H1 (cell line): ENCODE results near the gene LIN28B. TPM values are rescaled to one million over a fixed set of nuclear protein-coding genes. Genes with fewer than 3 reads are reported as not detected.

Experiments
- CTCF ChIA-PET: fragments of 300-600 bp; sonication (Branson Sonifier 250); formaldehyde crosslinking; loops from one replicate; lab custom pipeline; 2021; ENCODE audit not compliant: partially characterized antibody; lab: Charles Lee
- POLR2A ChIA-PET: fragments of 300-600 bp; sonication (Branson Sonifier 250); formaldehyde crosslinking; loops from one replicate; lab custom pipeline; 2021; ENCODE audit warnings: inconsistent platforms; ENCODE audit not compliant: partially characterized antibody; lab: Charles Lee
- DNase-seq, 2 experiments: peaks; one replicate each; pipeline versions ENCODE4 v3.0.0 to v3.0.0-alpha.2; 2010 to 2022; ENCODE audit warnings: low spot score in 2 of 2, low read depth in 1 of 2, mixed read lengths in 1 of 2
- FAIRE-seq: peaks from 2 replicates; lab custom pipeline; 2011; peaks lifted over from hg19 to GRCh38; lab: Jason Lieb, UNC
- H2AFZ ChIP-seq: 2 replicates; pipeline ENCODE4 v1.8.1; 2012; ENCODE audit warnings: low read length, inconsistent platforms
- H2AK5ac ChIP-seq: 2 replicates; pipeline ENCODE4 v1.6.1; 2013; ENCODE audit warnings: low read depth, low read length
- H2BK120ac ChIP-seq: replicated peaks from 2 replicates; pipeline ENCODE3; 2013; ENCODE audit warnings: low read depth, low read length, inconsistent platforms
- H2BK12ac ChIP-seq: 2 replicates; pipeline ENCODE4 v1.6.1; 2013; ENCODE audit warnings: low read depth, low read length
- H2BK15ac ChIP-seq: 2 replicates; pipeline ENCODE4 v1.6.1; 2013; ENCODE audit warnings: low read length
- H2BK20ac ChIP-seq: 2 replicates; pipeline ENCODE4 v1.6.1; 2013; ENCODE audit warnings: low read length
- H2BK5ac ChIP-seq: 2 replicates; pipeline ENCODE4 v1.6.1; 2013; ENCODE audit warnings: low read depth, low read length
- H3K14ac ChIP-seq: 2 replicates; pipeline ENCODE4 v1.6.1; 2013; ENCODE audit warnings: inconsistent platforms; ENCODE audit not compliant: insufficient read length
- H3K18ac ChIP-seq: 2 replicates; pipeline ENCODE4 v1.6.1; 2013; ENCODE audit warnings: low read length; ENCODE audit errors: extremely low read depth
- H3K23ac ChIP-seq: 2 replicates; pipeline ENCODE4 v1.6.1; 2013; ENCODE audit warnings: inconsistent platforms; ENCODE audit not compliant: insufficient read length
- H3K23me2 ChIP-seq: 2 replicates; pipeline ENCODE4 v1.6.1; 2013; ENCODE audit warnings: low read depth, low read length
- H3K27ac ChIP-seq: 2 replicates; pipeline ENCODE4 v1.6.1; 2011; ENCODE audit warnings: low read depth, low read length, inconsistent platforms
- H3K27me3 ChIP-seq, 4 experiments: replicated peaks in 1 of 4; 1 replicate in 1 of 4; 2 replicates in 3 of 4; pipeline versions ENCODE4 v1.6.1 to v1.8.1; 2011 to 2013; ENCODE audit warnings: low read length in 3 of 4, mild to moderate bottlenecking in 3 of 4, inconsistent platforms in 2 of 4, mixed read lengths in 2 of 4, moderate library complexity in 1 of 4; ENCODE audit not compliant: control insufficient read depth in 3 of 4, insufficient read depth in 3 of 4; ENCODE audit errors: extremely low read depth in 1 of 4
- H3K36me3 ChIP-seq, 4 experiments: 2 replicates each; pipeline versions ENCODE4 v1.6.1 to v1.8.1; 2011 to 2013; ENCODE audit warnings: mild to moderate bottlenecking in 4 of 4, low read length in 3 of 4, moderate library complexity in 2 of 4, control low read depth in 1 of 4, inconsistent platforms in 1 of 4; ENCODE audit not compliant: insufficient read depth in 4 of 4, control insufficient read depth in 2 of 4
- H3K4ac ChIP-seq: replicated peaks from 2 replicates; pipeline ENCODE3; 2013; ENCODE audit warnings: low read length, low read depth, mixed read lengths, inconsistent platforms; ENCODE audit not compliant: insufficient read length
- H3K4me1 ChIP-seq, 4 experiments: replicated peaks in 1 of 4; 1 replicate in 1 of 4; 2 replicates in 3 of 4; pipeline versions ENCODE4 v1.6.1 to v1.8.1; 2011 to 2013; ENCODE audit warnings: low read length in 3 of 4, inconsistent platforms in 2 of 4, mixed read lengths in 1 of 4; ENCODE audit not compliant: insufficient read depth in 4 of 4, control insufficient read depth in 3 of 4
- H3K4me2 ChIP-seq, 2 experiments: 2 replicates each; pipeline versions ENCODE4 v1.6.1 to v1.8.1; 2011 to 2013; ENCODE audit warnings: low read depth in 2 of 2, low read length in 2 of 2, control low read depth in 1 of 2, inconsistent platforms in 1 of 2, mild to moderate bottlenecking in 1 of 2; ENCODE audit not compliant: insufficient read depth in 1 of 2
- H3K4me3 ChIP-seq, 4 experiments: fragments of 200-600, 300-600 bp in 1 of 4; sonication (generic), shearing (Covaris generic), sonication (Bioruptor Twin) in 1 of 4; 2 replicates each; pipeline versions ENCODE4 v1.5.1 to v1.8.1; 2011 to 2016; ENCODE audit warnings: low read length in 4 of 4, low read depth in 3 of 4, control low read depth in 2 of 4, inconsistent platforms in 2 of 4, mild to moderate bottlenecking in 2 of 4, mixed read lengths in 1 of 4, moderate library complexity in 1 of 4; ENCODE audit not compliant: insufficient read depth in 2 of 4; ENCODE audit errors: extremely low read depth in 1 of 4
- H3K56ac ChIP-seq: replicated peaks from 2 replicates; pipeline ENCODE3; 2013; ENCODE audit warnings: low read depth, mild to moderate bottlenecking, mixed read lengths, low read length, inconsistent platforms; ENCODE audit not compliant: insufficient read length
- H3K79me1 ChIP-seq: 2 replicates; pipeline ENCODE4 v1.6.1; 2013; ENCODE audit warnings: low read depth, low read length, control low read depth
- H3K79me2 ChIP-seq, 2 experiments: 2 replicates each; pipeline versions ENCODE4 v1.6.1 to v1.8.1; 2012 to 2013; ENCODE audit warnings: low read length in 2 of 2, mild to moderate bottlenecking in 2 of 2, inconsistent platforms in 1 of 2; ENCODE audit not compliant: insufficient read depth in 2 of 2, control insufficient read depth in 1 of 2
- H3K9ac ChIP-seq, 4 experiments: replicated peaks in 1 of 4; 1 replicate in 1 of 4; 2 replicates in 3 of 4; pipeline versions ENCODE4 v1.6.1 to v1.8.1; 2011 to 2013; ENCODE audit warnings: low read depth in 3 of 4, low read length in 3 of 4, control low read depth in 2 of 4, mild to moderate bottlenecking in 2 of 4, moderate library complexity in 2 of 4, inconsistent platforms in 1 of 4; ENCODE audit errors: extremely low read depth in 1 of 4
- H3K9me3 ChIP-seq, 2 experiments: 2 replicates each; pipeline versions ENCODE4 v1.6.1 to v1.8.1; 2012 to 2013; ENCODE audit warnings: mild to moderate bottlenecking in 2 of 2, moderate library complexity in 2 of 2, control low read depth in 1 of 2, inconsistent platforms in 1 of 2, low read depth in 1 of 2, low read length in 1 of 2, mixed read lengths in 1 of 2; ENCODE audit not compliant: insufficient read depth in 2 of 2
- H4K20me1 ChIP-seq, 2 experiments: replicated peaks in 1 of 2; 2 replicates each; pipeline versions ENCODE3 to v1.8.1; 2011 to 2013; ENCODE audit warnings: inconsistent platforms in 2 of 2, low read length in 2 of 2, mild to moderate bottlenecking in 1 of 2; ENCODE audit not compliant: insufficient read depth in 2 of 2, control insufficient read depth in 1 of 2
- H4K5ac ChIP-seq: 2 replicates; pipeline ENCODE4 v1.6.1; 2013; ENCODE audit warnings: low read length, low read depth, mixed read lengths, inconsistent platforms; ENCODE audit not compliant: insufficient read length
- H4K8ac ChIP-seq: 2 replicates; pipeline ENCODE4 v1.8.0; 2013; ENCODE audit warnings: mild to moderate bottlenecking, moderate library complexity, low read length, inconsistent platforms; ENCODE audit not compliant: insufficient read depth; ENCODE audit errors: extremely low read depth
- H4K91ac ChIP-seq: replicated peaks from 2 replicates; pipeline ENCODE3; 2013; ENCODE audit warnings: low read length, mixed read lengths, inconsistent platforms; ENCODE audit not compliant: insufficient read length
- BCL11A ChIP-seq, 2 experiments: IDR thresholded peaks; one replicate each; pipeline ENCODE4 v1.6.1; 2011; ENCODE audit warnings: low read depth in 2 of 2, low read length in 2 of 2, mild to moderate bottlenecking in 2 of 2
- CBX8 ChIP-seq: fragments of 300-800, 300-1000 bp; sonication (generic); IDR thresholded peaks from 2 replicates; pipeline ENCODE4 v1.7.1; 2016; ENCODE audit warnings: low read depth, low read length, borderline replicate concordance
- CHD1 ChIP-seq: IDR thresholded peaks from 2 replicates; pipeline ENCODE4 v1.6.1; 2012; ENCODE audit warnings: low read depth, low read length, improper control_type of control experiment
- GABPA ChIP-seq: IDR thresholded peaks from 2 replicates; pipeline ENCODE4 v1.6.1; 2011; ENCODE audit warnings: mild to moderate bottlenecking, low read length, moderate library complexity, borderline replicate concordance; ENCODE audit not compliant: insufficient read depth
- RNF2 ChIP-seq: fragments of 200-900, 300-1000 bp; sonication (generic); IDR thresholded peaks from 2 replicates; pipeline ENCODE4 v1.7.1; 2016; ENCODE audit warnings: borderline replicate concordance, low read depth, mild to moderate bottlenecking, antibody characterized with exemption, low read length; ENCODE audit not compliant: poor library complexity, severe bottlenecking; ENCODE audit errors: missing control alignments
- SIRT6 ChIP-seq: IDR thresholded peaks from one replicate; pipeline ENCODE4 v1.7.1; 2012; ENCODE audit warnings: low read length, inconsistent platforms
- SP2 ChIP-seq: IDR thresholded peaks from 2 replicates; pipeline ENCODE4 v1.6.1; 2012; ENCODE audit warnings: mild to moderate bottlenecking, low read length, inconsistent platforms
- whole genome bisulfite sequencing, 2 experiments: shearing (Covaris generic) in 1 of 2; methylation state at CpG; one replicate each; pipeline versions ENCODE4 v1.1.6 to v1.1.7; 2013 to 2015; ENCODE audit warnings: low lambda C conversion rate in 2 of 2, mixed read lengths in 2 of 2, inconsistent platforms in 1 of 2, low coverage in 1 of 2, missing lambda C conversion rate in 1 of 2; ENCODE audit not compliant: insufficient replicate concordance in 2 of 2, insufficient coverage in 1 of 2, insufficient read length in 1 of 2; ENCODE audit errors: extremely low coverage in 1 of 2, missing lambda C conversion rate in 1 of 2; 5-methylcytosine and 5-hydroxymethylcytosine counted together
- polyA plus RNA-seq, 7 experiments: library from polyadenylated mRNA; depleted of rRNA in 3 of 7; stranded (reverse) in 5 of 7; unstranded in 2 of 7; fragments of >200 nt in 5 of 7; fragments of 200-250 nt in 2 of 7; gene quantifications; 1 replicate in 5 of 7; 2 replicates in 1 of 7; 4 replicates in 1 of 7; pipeline versions ENCODE4 v1.2.1 to v1.2.3, GENCODE V29; 2011 to 2013; ENCODE audit warnings: missing spikeins in 2 of 7, mixed read lengths in 2 of 7
- total RNA-seq: library from RNA; stranded (reverse); fragmentation: NEBNext Ultra II Directional; extraction: Animal tissue kit (Norgen Biotek cat#: 25700); gene quantifications from 2 replicates; pipeline ENCODE4 v1.2.1, GENCODE V29; 2021
- TF ChIP-seq, protein P1 (sequence below): IDR thresholded peaks from 2 replicates; pipeline ENCODE4 v1.6.1; 2012; ENCODE audit warnings: inconsistent platforms

LIN28B gene
- total and polyA plus RNA-seq, 2 of the 8 experiments (the other 6 are each of a cell fraction or from before 2014, with no cell fraction given), result 27.4 to 94.7 TPM

DNA sequence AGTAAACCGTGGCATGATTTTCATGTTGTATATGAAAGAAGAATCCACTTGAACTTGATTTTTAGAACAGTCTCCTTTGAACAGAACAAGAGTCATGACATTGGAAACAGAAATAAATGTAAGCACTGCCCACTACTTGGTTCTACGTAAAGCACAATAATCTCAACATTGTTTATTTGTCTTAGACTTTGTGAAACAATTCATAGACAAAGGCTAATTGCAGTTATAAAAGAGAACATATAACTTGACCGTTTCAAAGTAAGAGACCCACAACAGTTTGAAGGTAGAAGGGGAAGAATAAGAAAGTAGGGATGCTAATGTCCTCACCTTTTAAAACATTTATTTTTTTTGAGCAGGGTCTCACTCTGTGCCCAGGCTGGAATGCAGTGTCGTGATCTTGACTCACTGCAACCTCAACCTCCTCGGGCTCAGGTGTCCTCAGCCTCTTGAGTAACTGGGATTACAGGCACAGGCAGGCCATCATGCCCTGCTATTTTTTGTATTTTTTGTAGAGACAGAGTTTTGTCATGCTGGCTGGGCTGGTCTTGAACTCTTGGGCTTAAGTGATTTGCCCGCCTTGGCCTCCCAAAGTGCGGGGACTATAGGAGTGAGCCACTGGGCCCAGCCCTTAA lies 151.8 kb downstream of the LIN28B start:
- Histone ChIP-seq H3K4ac (no peak overlapping the region), H4K91ac (no peak overlapping the region), H2AFZ (no peak overlapping the region), H4K8ac (no peak overlapping the region), H2BK12ac (no peak overlapping the region), H3K14ac (no peak overlapping the region), H4K20me1 (no peaks in the 10 kb centered on the region), H2BK120ac (no peak overlapping the region), H3K79me1 (no peaks in the 10 kb centered on the region), H2AK5ac (no peak overlapping the region), H4K5ac (no peak overlapping the region), H3K4me2 (no peak overlapping the region), H3K9ac (no peak overlapping the region), H2BK5ac (no peak overlapping the region), H3K4me1 (no peaks in the 10 kb centered on the region), H3K36me3 (no peaks in the 10 kb centered on the region), H3K23ac (no peak overlapping the region), H2BK15ac (no peak overlapping the region), H3K4me3 (no peak overlapping the region), H3K9me3 (no peaks in the 10 kb centered on the region), H3K56ac (no peak overlapping the region), H2BK20ac (no peak overlapping the region), H3K23me2 (no peaks in the 10 kb centered on the region), H3K18ac (no peak overlapping the region), H3K27me3 (no peaks in the 10 kb centered on the region), H3K79me2 (no peaks in the 10 kb centered on the region), H3K27ac (no peak overlapping the region)
- WGBS, 2 experiments, result 84% methylated on average over 7 of the region's 7 CpGs; no CpG with 5 or more reads in 1 of the 2 experiments
- DNase-seq, result no peak
- POLR2A ChIA-PET, result no interaction called here
- CTCF ChIA-PET, result interaction anchor here (1.4 kb wide), 1 partner anchor 9 kb away, joined by 5 read pairs; no protein-coding TSS in a partner anchor
- FAIRE-seq, result no peak
- TF ChIP-seq CBX8, result no peak
- TF ChIP-seq, protein P1, sequence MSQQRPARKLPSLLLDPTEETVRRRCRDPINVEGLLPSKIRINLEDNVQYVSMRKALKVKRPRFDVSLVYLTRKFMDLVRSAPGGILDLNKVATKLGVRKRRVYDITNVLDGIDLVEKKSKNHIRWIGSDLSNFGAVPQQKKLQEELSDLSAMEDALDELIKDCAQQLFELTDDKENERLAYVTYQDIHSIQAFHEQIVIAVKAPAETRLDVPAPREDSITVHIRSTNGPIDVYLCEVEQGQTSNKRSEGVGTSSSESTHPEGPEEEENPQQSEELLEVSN, result no peak
- TF ChIP-seq RNF2, result no peak
- TF ChIP-seq CHD1, result no peak
- no peak for TF ChIP-seq BCL11A (IDR thresholded peaks at IDR 0.05; ENCODE audit: low read depth in 2 of 2, low read length in 2 of 2)
- TF ChIP-seq SIRT6, result no peak
- TF ChIP-seq GABPA, result no peak
- TF ChIP-seq SP2, result no peak
